ENCODE results near the gene FFAR1. TPM values are rescaled to one million over a fixed set of nuclear protein-coding genes. Genes with fewer than 3 reads are reported as not detected.
A peak's percentile ranks its signal among the peaks of the same experiment; 100 is the strongest.

FFAR1 gene
- total and polyA plus RNA-seq, 2 donors (not counting 1 experiment from before 2014, with no cell fraction given), result not detected

DNA sequence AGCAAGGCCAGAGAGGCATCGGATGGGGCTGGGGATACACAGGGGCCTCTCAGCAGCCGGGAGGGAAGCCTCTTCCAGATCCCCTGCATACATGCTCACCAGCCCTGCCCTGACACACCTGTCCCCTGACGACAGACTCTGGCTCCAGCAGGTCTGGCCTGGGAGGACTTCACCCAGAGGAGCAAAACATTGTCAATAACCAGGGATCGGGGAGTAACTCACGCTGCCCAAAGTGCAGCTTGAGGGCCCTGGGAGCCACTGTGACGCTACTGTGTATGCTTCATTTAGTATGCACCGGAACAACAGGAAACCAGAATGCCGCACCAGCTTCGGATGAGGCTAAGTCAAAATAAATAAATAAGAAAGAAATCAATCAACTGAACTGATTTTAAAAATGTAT lies 31.1 kb upstream of the FFAR1 start:
- Histone ChIP-seq H3K27me3 (ENCODE audit: control insufficient read depth, insufficient read depth, low read length) (no peaks in the 10 kb centered on the region), H3K9ac (ENCODE audit: insufficient read depth, low read length) (no peak overlapping the region), H4K20me1 (ENCODE audit: control insufficient read depth, extremely low read depth, insufficient read depth, low read length) (no peaks in the 10 kb centered on the region), H3K79me2 (ENCODE audit: control insufficient read depth, insufficient read depth, low read length) (no peaks in the 10 kb centered on the region), H3K36me3 (ENCODE audit: control insufficient read depth, insufficient read depth, low read length) (no peaks in the 10 kb centered on the region), H3K4me2 (ENCODE audit: extremely low read depth, insufficient read depth, low read length) (no peak overlapping the region), H2AFZ (ENCODE audit: low read length) (no peak overlapping the region), H3K4me1 (ENCODE audit: control insufficient read depth, extremely low read depth, insufficient read depth, low read length) (peaks cover 12% of the 10 kb centered on the region), H3K27ac (ENCODE audit: insufficient read depth, low read length) (no peak overlapping the region), H3K9me3 (ENCODE audit: control insufficient read depth, insufficient read depth, low read depth, low read length) (no peaks in the 10 kb centered on the region), H3K4me3 (replicated peaks in 1 of 4; ENCODE audit: control extremely low read depth in 1 of 4, insufficient read depth in 1 of 4, low read depth in 3 of 4, low read length in 4 of 4) (no peak overlapping the region)
- DNase-seq (ENCODE audit: low read depth in 2 of 2), result no peak
- no peak for TF ChIP-seq EZH2 (IDR thresholded peaks at IDR 0.05; ENCODE audit: low read length, missing control alignments)
- TF ChIP-seq, protein P1, sequence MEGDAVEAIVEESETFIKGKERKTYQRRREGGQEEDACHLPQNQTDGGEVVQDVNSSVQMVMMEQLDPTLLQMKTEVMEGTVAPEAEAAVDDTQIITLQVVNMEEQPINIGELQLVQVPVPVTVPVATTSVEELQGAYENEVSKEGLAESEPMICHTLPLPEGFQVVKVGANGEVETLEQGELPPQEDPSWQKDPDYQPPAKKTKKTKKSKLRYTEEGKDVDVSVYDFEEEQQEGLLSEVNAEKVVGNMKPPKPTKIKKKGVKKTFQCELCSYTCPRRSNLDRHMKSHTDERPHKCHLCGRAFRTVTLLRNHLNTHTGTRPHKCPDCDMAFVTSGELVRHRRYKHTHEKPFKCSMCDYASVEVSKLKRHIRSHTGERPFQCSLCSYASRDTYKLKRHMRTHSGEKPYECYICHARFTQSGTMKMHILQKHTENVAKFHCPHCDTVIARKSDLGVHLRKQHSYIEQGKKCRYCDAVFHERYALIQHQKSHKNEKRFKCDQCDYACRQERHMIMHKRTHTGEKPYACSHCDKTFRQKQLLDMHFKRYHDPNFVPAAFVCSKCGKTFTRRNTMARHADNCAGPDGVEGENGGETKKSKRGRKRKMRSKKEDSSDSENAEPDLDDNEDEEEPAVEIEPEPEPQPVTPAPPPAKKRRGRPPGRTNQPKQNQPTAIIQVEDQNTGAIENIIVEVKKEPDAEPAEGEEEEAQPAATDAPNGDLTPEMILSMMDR (conservative IDR thresholded peaks at IDR 0.05 in 1 of 2, IDR thresholded peaks at IDR 0.05 in 1 of 2; ENCODE audit: low read depth in 1 of 2, low read length in 2 of 2), result no peak

DNA sequence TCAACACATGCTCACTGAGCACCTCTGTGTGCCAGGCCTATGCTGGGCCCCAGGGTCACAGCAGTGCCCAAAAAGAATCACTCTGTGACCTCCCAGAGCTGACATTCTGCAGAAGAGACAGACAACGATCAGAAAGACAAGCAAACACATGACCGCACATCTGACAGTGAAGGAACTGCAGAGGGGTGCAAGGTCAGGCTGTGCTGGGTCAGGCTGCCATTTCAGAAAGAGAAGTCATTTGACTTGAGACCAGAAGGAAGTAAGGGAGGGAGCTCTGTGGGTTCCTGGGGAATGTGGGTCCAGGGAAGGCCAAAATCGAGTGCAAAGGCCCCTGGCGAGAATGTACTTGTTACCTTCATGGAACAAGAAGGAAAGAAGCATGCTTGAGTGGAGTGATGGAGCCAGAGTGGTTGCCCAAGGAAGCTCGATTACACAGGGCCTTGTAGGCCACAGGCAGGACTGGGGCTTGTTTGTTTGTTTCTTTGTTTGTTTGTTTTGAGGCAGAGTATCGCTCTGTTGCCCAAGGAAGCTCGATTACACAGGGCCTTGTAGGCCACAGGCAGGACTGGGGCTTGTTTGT lies 30.1 kb upstream of the FFAR1 start:
- no peak for DNase-seq (ENCODE audit: low read depth in 2 of 2)

DNA sequence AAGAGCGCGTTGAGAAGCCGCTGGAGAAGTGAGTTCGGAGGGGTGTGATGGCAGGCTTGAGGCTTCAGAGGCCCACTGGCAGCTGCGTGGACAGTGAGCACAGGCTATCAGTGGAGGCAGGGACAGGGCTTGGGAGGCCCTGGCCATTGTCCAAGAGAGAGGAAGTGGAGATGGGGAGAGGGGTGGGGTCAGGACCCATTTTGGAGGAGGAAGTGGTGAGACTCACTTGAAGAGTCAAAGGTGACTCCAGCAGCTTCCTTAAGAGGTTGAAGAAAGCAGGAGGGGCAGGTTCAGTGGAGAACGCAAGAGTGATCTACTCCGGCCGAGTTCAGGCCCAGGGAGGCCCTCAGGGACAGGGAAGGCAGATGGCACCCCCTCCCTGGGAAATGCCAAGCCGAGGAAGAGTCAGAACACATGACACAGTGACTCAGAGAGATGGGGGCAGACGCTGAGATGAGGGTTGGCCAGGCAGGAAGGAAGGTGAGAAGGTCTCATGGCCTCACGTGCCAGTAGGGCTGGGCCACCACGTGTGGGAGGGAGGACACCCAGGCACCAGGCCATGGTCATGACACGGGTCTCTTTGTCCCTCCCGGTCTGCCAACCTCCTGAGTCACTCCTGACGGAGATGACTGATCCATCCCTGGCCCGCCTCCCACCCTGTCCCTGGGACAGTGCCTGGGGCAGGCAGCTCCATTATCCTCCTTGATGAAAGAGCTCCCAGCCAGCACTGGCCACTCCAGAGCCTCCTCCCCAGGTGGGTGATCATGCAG lies 28.8 kb upstream of the FFAR1 start:
- Histone ChIP-seq H2AFZ (ENCODE audit: low read length) (peak overlapping the region; percentile 69), H3K36me3 (ENCODE audit: control insufficient read depth, insufficient read depth, low read length) (no peaks in the 10 kb centered on the region), H3K4me2 (ENCODE audit: extremely low read depth, insufficient read depth, low read length) (peak overlapping the region; percentile 25), H4K20me1 (ENCODE audit: control insufficient read depth, extremely low read depth, insufficient read depth, low read length) (no peaks in the 10 kb centered on the region), H3K9me3 (ENCODE audit: control insufficient read depth, insufficient read depth, low read depth, low read length) (no peaks in the 10 kb centered on the region), H3K9ac (ENCODE audit: insufficient read depth, low read length) (no peak overlapping the region), H3K27me3 (ENCODE audit: control insufficient read depth, insufficient read depth, low read length) (no peaks in the 10 kb centered on the region), H3K79me2 (ENCODE audit: control insufficient read depth, insufficient read depth, low read length) (no peaks in the 10 kb centered on the region), H3K4me1 (ENCODE audit: control insufficient read depth, extremely low read depth, insufficient read depth, low read length) (peaks cover 12% of the 10 kb centered on the region), H3K27ac (ENCODE audit: insufficient read depth, low read length) (peak overlapping the region; percentile 72), H3K4me3 (replicated peaks in 1 of 4; ENCODE audit: control extremely low read depth in 1 of 4, insufficient read depth in 1 of 4, low read depth in 3 of 4, low read length in 4 of 4) (no peak overlapping the region)
- TF ChIP-seq, protein P1 (conservative IDR thresholded peaks at IDR 0.05 in 1 of 2, IDR thresholded peaks at IDR 0.05 in 1 of 2; ENCODE audit: low read depth in 1 of 2, low read length in 2 of 2), result no peak
- TF ChIP-seq EZH2 (IDR thresholded peaks at IDR 0.05; ENCODE audit: low read length, missing control alignments), result no peak
- peak; percentile 29 to 58 for DNase-seq (ENCODE audit: low read depth in 2 of 2)

More for the DNA sequence above, 30.1 kb upstream of the FFAR1 start:
- H3K36me3 ChIP-seq (ENCODE audit: control insufficient read depth, insufficient read depth, low read length), result no peaks in the 10 kb centered on the region
- H2AFZ ChIP-seq (ENCODE audit: low read length), result no peak overlapping the region
- H3K9ac ChIP-seq (ENCODE audit: insufficient read depth, low read length), result no peak overlapping the region
- no peaks in the 10 kb centered on the region for H4K20me1 ChIP-seq (ENCODE audit: control insufficient read depth, extremely low read depth, insufficient read depth, low read length)
- H3K4me1 ChIP-seq (ENCODE audit: control insufficient read depth, extremely low read depth, insufficient read depth, low read length), result peaks cover 12% of the 10 kb centered on the region
- no peaks in the 10 kb centered on the region for H3K79me2 ChIP-seq (ENCODE audit: control insufficient read depth, insufficient read depth, low read length)
- no peak for TF ChIP-seq EZH2 (IDR thresholded peaks at IDR 0.05; ENCODE audit: low read length, missing control alignments)
- TF ChIP-seq, protein P1 (conservative IDR thresholded peaks at IDR 0.05 in 1 of 2, IDR thresholded peaks at IDR 0.05 in 1 of 2; ENCODE audit: low read depth in 1 of 2, low read length in 2 of 2), result no peak
- no peak overlapping the region for H3K4me2 ChIP-seq (ENCODE audit: extremely low read depth, insufficient read depth, low read length)
- no peak overlapping the region for H3K27ac ChIP-seq (ENCODE audit: insufficient read depth, low read length)
- H3K4me3 ChIP-seq (replicated peaks in 1 of 4; ENCODE audit: control extremely low read depth in 1 of 4, insufficient read depth in 1 of 4, low read depth in 3 of 4, low read length in 4 of 4), result no peak overlapping the region
- no peaks in the 10 kb centered on the region for H3K9me3 ChIP-seq (ENCODE audit: control insufficient read depth, insufficient read depth, low read depth, low read length)
- no peaks in the 10 kb centered on the region for H3K27me3 ChIP-seq (ENCODE audit: control insufficient read depth, insufficient read depth, low read length)

All from fibroblast of lung (primary cell).